GM10847 (cell line): Measurements from ENCODE around the gene DHX34.

ENCODE experiments used
- POLR2A ChIP-seq: IDR thresholded peaks from 2 replicates; pipeline ENCODE4 v1.6.1; 2011; ENCODE audit not compliant: insufficient read length; ENCODE audit errors: extremely low read depth

The DHX34 gene

DNA sequence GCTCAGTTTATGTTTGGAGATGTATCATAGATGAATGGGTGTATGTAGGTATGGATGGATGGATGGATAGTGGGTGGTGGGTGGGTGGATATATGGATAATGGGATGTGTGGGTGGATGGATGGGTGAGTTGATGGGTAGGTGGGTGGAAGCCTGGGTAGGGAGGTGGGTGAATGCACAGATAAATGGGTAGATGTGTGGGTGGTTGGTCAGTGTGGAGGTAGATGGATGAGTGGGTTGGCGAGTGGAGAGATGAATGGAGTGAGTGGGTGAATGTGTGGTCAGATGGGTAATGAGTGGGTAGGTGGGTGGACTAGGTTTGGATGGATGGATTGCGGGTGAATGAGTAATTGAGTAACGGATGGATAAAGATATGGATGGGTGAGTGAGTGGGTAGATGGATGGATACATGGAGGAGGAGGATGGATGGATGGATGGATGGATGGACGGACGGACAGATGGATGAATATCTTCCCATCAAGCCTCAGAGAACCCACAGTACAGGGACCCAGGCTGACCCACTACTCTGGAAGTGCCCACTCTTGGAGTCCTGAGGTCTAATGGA is 56.8 kb downstream of the DHX34 start:
- TF ChIP-seq POLR2A: no peak

DNA sequence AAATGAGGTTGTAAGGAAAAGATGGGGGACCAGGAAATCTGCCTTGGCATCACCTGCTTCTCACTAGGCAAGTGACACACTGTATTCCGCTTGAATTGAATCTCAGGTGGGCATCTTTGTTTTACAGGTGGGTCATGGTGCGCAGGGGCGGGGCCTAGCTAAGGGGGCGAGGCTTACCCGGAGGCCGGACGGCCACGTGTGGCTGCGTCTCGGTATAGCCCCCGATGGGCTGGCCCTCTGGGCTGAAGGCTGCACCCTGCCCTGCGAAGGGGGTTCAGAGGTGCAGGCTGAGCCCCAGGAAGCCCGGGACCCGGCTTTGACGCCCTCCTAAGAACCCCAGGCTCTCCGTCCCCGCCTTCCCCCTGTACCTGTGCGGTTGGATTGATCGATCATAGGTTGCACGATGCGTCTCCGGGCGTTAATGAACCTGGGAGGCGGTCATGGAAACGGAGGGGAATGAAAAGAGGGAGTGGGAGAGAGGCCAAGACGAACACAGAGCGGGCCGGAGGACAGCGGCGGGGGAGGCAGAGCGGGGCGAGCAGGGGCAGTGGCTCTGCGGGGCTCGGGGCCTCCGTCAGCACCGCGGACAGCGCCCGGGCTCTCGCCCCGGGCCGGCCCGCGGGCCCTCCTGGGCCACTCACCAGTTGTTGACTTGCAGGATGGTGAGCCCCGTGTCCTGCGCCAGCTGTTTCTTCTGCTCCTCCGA is 57.7 kb downstream of the DHX34 start:
- no peak for TF ChIP-seq POLR2A

DNA sequence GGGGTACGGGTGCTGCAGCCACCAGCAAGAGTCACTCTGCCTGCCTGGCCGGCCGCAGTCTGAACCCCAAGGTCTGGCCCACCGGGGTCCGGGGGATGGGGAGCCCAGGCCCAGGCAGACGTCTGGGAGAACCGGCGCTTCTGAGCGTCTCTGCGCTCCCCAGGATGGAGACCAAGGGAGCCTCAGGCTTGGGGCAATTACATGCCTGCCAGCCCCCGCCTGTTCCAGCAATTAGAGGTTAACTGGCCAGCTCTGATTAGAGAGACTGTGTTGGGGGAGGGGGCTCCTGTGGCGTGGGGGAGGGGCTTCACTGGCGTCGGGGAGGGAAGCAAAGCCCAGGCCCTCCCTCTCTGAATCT is 58.3 kb downstream of the DHX34 start:
- no peak for TF ChIP-seq POLR2A

GRCh38 chr19:47408156-47408938 is 59.2 kb downstream of the DHX34 start:
- no peak for TF ChIP-seq POLR2A

GRCh38 chr19:47411101-47411500 is 62.0 kb downstream of the DHX34 start:
- TF ChIP-seq POLR2A: no peak

DNA sequence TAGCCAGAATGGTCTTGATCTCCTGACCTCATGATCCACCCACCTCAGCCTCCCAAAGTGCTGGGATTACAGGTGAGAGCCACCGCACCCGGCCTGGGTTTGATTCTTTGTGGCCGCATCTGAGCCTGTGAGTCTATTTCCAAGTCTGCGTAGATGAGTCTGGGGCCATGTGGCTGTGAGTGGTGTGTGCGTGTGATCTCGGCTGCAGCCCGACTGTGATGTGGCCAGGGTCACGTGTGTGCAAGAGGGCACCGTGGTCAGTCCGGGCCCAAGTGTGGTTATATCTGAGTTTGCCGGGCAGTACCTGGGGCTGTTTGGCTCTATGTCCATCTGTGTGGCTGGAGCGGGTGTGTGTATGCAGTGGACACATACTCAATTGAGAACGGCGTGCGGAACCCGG is 64.8 kb downstream of the DHX34 start:
- no peak for TF ChIP-seq POLR2A

DNA sequence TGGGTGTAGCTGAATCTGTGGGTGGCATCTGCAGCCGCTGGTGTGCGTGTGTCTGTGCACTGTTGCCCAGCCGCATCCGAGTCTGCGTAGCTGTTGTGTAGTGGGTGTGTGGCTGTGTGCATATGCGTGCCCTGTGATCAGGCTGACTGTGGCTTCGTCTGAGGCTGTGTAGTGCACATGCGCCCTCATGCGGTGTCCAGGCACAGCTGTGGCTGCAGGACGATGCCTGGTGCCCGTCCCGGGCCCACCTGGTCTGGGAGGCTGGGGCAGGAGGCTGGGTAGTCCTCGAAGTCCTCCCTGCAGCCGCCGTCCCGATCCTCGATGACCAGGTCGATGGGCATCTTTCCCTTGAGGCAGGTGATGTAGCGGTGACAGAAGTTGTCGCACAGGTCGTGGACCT is 65.4 kb downstream of the DHX34 start:
- no peak for TF ChIP-seq POLR2A

- TF ChIP-seq POLR2A: no peak
Observed at GRCh38 chr19:47415953-47416642, 67.0 kb downstream of the DHX34 start.

GRCh38 chr19:47416643-47416985 is 67.5 kb downstream of the DHX34 start:
- no peak for TF ChIP-seq POLR2A

DNA sequence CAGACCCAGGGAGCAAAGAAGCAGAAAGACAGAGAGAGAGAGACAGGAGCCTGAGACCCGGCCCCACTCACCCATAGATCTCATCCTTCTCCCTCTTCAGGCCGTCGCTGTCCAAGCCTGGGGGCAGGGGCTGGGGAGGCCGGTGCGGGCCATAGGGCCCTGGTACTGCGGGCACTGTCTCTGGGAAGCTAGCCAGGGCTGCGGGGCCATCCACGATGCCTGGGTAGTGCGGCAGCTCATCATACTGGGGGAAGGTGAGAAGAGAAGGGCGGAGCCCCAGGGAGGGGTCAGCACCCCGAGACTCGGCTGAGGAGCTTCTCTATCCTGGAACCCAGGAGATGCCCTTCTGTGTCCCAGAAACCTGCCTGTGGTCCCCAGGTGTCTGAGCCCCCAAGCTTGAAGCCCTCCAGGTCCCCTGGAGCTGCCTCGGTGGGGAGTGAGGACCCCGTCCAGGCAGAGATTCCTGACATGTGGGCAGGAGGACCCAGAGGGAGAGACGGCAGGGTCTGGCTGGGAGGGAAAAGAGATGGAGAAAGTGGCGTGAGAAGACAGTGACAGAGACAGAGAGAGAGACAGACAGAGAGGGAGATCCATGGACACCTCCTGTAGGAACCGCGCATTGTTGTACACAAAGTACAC is 68.1 kb downstream of the DHX34 start:
- no peak for TF ChIP-seq POLR2A

GRCh38 chr19:47417746-47418691 is 68.9 kb downstream of the DHX34 start:
- TF ChIP-seq POLR2A: no peak

- no peak for TF ChIP-seq POLR2A
Observed at GRCh38 chr19:47418692-47419029, 69.5 kb downstream of the DHX34 start.

GRCh38 chr19:47419030-47419783 is 70.1 kb downstream of the DHX34 start, which contains the start of gene MEIS3:
MEIS3 (minus strand) TSS chr19:47419527; CDS start chr19:47419081, 446 bp downstream.
- TF ChIP-seq POLR2A: no peak

- TF ChIP-seq POLR2A: no peak
Observed at GRCh38 chr19:47419789-47420188, 70.7 kb downstream of the DHX34 start.

DNA sequence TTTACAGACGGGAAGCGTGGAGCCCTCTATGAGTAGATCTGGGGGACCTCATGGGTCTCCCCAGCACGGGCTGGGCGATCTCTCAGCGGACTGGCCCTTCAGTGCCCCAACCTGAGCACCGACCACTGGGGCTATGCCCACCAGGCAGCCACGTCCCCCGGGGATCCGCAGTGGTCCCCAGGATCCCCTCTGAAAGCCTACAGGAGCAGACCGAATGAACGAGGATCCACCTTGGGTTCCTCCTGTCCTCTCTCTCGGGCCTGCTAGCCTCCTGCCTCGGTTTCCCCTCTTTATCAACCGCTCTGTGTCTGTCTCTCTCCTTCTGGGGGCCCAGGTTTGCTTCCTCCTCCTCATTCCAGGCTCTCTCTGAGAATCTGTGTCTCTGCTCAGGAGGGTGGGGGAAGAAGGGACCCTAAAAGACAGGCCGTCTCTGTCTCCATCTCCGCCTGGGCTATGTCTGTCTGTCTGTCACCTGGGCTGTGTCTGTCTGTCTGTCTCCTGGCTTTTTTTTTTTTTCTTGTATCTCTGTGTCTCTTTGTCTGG is 72.2 kb downstream of the DHX34 start:
- TF ChIP-seq POLR2A: no peak
